Lower lobe of right lung (tissue), 2 donors: ENCODE measurements around the gene LRRC31. TPM values are rescaled to one million over a fixed set of nuclear protein-coding genes. Genes with fewer than 3 reads are reported as not detected.

Experiments used
- ATAC-seq, 2 donors: fragments of 200-7000 bp; cut with Tn5 transposase; one replicate each; pipeline ENCODE4 v1.9.1; 2020 to 2022; ENCODE audit warnings: mild to moderate bottlenecking in 2 of 2, moderate library complexity in 2 of 2
- DNase-seq: peaks from one replicate; pipeline ENCODE4 v3.0.0-alpha.2; 2020
- H3K27ac ChIP-seq: fragments of 200-600 bp; one replicate; pipeline ENCODE4 v1.8.0; 2022
- H3K27me3 ChIP-seq: fragments of 200-600 bp; one replicate; pipeline ENCODE4 v1.8.0; 2022; ENCODE audit warnings: low read depth
- H3K36me3 ChIP-seq: fragments of 200-600 bp; one replicate; pipeline ENCODE4 v1.8.0; 2022; ENCODE audit warnings: mild to moderate bottlenecking
- H3K4me1 ChIP-seq: fragments of 200-600 bp; one replicate; pipeline ENCODE4 v1.8.0; 2022
- H3K4me3 ChIP-seq: fragments of 200-600 bp; one replicate; pipeline ENCODE4 v1.8.0; 2022; ENCODE audit warnings: mild to moderate bottlenecking
- H3K9me3 ChIP-seq: fragments of 200-600 bp; one replicate; pipeline ENCODE4 v1.8.0; 2022
- intact Hi-C: fragments of 100-400 bp; cut with DNase I; formaldehyde crosslinking; loops from one replicate; pipeline ENCODE4 v1.11.0; 2022
- total RNA-seq: library from RNA; stranded (reverse); fragmentation: NEBNext Ultra II Directional; extraction: Animal tissue kit (Norgen Biotek cat#: 25700); gene quantifications from one replicate; pipeline ENCODE4 v1.2.1, GENCODE V29; 2021
- TF ChIP-seq, protein P1 (sequence below): fragments of 200-600 bp; IDR thresholded peaks from one replicate; pipeline ENCODE4 v1.8.0; 2022; ENCODE audit warnings: antibody characterized with exemption, mild to moderate bottlenecking
- donor health status: DM: no; HTN: yes; CAD: no; lungs with severe emphysema.

LRRC31 gene
- total RNA-seq, 1 donor from 2014 or later: 1.1 TPM

DNA sequence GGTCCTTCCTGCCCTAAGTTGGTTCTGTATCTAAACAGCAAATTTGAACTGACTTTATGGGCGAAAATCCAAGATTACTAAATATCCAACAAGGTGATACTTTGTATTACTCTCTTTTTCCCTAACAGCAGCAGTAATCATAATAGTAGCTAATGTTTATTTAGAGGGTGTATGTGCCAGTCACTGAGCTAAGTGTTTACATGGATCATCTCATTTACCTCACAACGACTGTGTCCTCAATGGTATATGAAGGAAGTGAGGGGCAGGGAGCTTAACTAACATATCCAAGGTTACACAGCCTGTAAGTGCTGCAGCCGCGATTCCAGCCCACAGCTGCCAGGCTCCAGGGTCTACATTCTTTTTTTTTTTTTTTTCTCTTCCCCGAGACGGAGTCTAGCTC, 46.8 kb downstream of the LRRC31 start:
- Histone ChIP-seq H3K27me3 (peaks cover 7% of the 10 kb centered on the region), H3K4me3 (no peak overlapping the region), H3K27ac (no peak overlapping the region), H3K9me3 (no peaks in the 10 kb centered on the region), H3K36me3 (no peaks in the 10 kb centered on the region), H3K4me1 (no peaks in the 10 kb centered on the region)
- TF ChIP-seq, protein P1, sequence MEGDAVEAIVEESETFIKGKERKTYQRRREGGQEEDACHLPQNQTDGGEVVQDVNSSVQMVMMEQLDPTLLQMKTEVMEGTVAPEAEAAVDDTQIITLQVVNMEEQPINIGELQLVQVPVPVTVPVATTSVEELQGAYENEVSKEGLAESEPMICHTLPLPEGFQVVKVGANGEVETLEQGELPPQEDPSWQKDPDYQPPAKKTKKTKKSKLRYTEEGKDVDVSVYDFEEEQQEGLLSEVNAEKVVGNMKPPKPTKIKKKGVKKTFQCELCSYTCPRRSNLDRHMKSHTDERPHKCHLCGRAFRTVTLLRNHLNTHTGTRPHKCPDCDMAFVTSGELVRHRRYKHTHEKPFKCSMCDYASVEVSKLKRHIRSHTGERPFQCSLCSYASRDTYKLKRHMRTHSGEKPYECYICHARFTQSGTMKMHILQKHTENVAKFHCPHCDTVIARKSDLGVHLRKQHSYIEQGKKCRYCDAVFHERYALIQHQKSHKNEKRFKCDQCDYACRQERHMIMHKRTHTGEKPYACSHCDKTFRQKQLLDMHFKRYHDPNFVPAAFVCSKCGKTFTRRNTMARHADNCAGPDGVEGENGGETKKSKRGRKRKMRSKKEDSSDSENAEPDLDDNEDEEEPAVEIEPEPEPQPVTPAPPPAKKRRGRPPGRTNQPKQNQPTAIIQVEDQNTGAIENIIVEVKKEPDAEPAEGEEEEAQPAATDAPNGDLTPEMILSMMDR: no peak
- intact Hi-C loops: no loop called here
- DNase-seq (no peak), ATAC-seq (no peak)

DNA sequence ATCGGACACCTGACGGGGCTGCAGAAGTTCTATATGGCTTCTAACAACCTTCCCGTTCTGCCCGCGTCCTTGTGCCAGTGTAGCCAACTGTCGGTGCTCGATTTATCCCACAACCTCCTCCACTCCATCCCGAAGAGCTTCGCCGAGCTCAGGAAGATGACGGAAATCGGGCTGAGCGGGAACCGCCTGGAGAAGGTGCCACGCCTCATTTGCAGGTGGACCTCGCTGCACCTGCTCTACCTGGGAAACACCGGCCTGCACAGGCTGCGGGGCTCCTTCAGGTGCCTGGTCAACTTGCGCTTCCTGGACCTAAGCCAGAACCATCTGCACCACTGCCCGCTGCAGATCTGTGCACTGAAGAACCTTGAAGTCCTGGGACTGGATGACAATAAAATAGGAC, 47.2 kb downstream of the LRRC31 start:
- Histone ChIP-seq H3K4me3 (no peak overlapping the region), H3K27me3 (peaks cover 7% of the 10 kb centered on the region), H3K9me3 (no peaks in the 10 kb centered on the region), H3K4me1 (no peaks in the 10 kb centered on the region), H3K27ac (no peak overlapping the region), H3K36me3 (no peaks in the 10 kb centered on the region)
- ATAC-seq: no peak
- intact Hi-C loops: no loop called here
- no peak for DNase-seq
- TF ChIP-seq, protein P1: no peak

DNA sequence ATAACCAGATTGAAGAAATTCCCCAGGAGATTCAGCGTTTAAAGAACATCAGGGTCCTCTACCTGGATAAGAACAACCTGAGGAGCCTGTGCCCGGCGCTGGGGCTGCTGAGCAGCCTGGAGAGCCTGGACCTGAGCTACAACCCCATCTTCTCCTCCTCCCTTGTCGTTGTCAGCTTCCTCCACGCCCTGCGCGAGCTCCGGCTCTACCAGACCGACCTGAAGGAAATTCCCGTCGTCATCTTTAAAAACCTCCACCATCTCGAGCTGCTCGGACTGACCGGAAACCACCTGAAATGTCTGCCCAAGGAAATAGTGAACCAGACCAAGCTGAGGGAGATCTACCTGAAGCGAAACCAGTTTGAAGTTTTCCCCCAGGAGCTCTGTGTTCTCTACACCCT, 47.6 kb downstream of the LRRC31 start:
- TF ChIP-seq, protein P1: no peak
- no peaks in the 10 kb centered on the region for H3K4me1 ChIP-seq
- H3K36me3 ChIP-seq: no peaks in the 10 kb centered on the region
- H3K9me3 ChIP-seq: no peaks in the 10 kb centered on the region
- H3K27ac ChIP-seq: no peak overlapping the region
- ATAC-seq (no peak), DNase-seq (no peak)
- intact Hi-C loops: no loop called here
- H3K4me3 ChIP-seq: no peak overlapping the region
- H3K27me3 ChIP-seq: peaks cover 7% of the 10 kb centered on the region

DNA sequence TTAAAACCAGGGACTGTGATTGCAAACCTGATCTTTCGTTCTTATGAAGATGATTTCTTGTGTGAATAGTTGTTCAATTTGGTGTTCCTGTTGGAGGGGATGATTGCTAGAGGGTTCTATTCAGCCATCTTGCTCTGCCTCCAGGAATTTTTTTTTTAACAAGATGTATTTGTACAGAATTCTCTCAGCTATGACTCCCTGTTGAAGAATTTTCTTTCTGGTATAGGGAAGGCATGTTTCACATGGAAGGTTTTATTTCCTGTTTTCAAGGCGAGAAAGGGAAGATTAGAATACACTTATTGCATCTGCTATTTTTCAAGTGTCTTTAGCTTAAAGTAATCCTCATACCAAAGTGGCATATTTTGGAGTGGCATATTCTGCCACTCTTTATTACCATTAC, 51.4 kb downstream of the LRRC31 start:
- no peak for ATAC-seq
- TF ChIP-seq, protein P1: no peak
- intact Hi-C loops: no loop called here
- Histone ChIP-seq H3K36me3 (no peaks in the 10 kb centered on the region), H3K4me1 (peaks cover 7% of the 10 kb centered on the region), H3K9me3 (no peaks in the 10 kb centered on the region), H3K4me3 (no peak overlapping the region), H3K27ac (no peak overlapping the region), H3K27me3 (peaks cover 2% of the 10 kb centered on the region)
- DNase-seq: no peak

DNA sequence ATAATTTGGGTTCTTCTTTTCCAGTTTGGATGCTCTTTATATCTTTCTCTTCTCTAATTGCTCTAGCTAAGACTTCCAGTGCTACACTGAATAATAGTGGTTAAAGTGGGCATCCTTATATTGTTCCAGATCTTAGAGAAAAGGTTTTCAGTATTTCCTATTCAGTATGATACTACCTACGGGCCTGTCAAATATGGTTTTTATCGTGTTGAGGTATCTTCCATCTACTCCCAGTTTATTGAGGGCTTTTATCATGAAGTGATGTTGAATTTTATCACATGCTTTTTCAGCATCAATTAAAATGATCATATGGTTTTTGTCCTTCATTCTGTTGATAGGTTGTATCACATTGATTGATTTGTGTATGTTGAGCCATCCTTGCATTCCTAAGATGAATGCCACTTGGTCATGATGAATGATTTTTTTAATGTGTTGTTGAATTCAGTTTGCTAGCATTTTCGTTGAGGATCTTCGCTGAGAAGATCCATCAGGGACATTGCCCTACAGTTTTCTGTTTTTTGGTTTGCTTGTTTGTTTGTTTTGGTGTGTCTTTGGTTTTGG, 54.1 kb downstream of the LRRC31 start:
- intact Hi-C loops: no loop called here
- DNase-seq: no peak
- no peak overlapping the region for H3K4me3 ChIP-seq
- TF ChIP-seq, protein P1: no peak
- ATAC-seq: no peak
- H3K27me3 ChIP-seq: no peaks in the 10 kb centered on the region
- H3K27ac ChIP-seq: no peak overlapping the region
- no peaks in the 10 kb centered on the region for H3K36me3 ChIP-seq
- H3K9me3 ChIP-seq: no peaks in the 10 kb centered on the region
- peaks cover 25% of the 10 kb centered on the region for H3K4me1 ChIP-seq
